8988T (cell line): Measurements from ENCODE around the gene CCDC149.

Experiments
- DNase-seq: peaks from one replicate; pipeline ENCODE4 v3.0.0; 2011

The CCDC149 gene

DNA sequence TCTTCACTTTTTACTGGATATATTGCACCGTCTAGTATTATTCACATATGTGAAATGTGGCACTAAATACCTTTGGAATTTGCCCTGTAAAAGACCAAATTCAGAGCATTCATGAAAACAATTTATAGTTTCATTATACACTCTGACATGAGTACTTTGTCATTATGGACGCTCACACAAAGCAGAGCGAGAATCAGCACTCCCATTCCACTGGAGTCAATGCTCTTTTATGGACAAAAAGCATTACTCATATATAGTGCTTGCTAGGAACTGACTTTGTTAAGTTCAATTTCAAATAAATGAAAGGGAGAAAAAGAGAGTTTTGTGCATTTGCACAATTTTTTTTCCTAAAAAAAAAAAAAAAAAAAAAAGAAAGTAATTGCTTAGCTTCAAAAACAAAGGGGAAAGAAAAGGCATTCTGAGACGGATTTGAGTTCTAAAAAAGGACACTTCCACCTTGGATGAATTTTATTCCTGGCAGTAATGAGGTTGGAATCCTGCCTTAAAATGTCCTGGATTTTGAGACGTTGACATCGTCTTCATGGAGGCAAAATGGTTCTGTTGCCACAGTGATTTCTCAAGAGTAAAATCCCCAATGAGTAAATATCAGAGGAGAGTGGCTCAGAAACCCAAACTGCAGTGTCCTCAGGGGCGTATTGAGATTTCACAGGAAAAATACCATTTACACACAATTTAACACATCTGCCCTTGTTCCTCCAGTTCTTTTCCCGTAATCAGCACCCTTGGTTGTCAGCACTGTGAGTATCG lies 34.8 kb downstream of the CCDC149 start:
- no peak for DNase-seq

DNA sequence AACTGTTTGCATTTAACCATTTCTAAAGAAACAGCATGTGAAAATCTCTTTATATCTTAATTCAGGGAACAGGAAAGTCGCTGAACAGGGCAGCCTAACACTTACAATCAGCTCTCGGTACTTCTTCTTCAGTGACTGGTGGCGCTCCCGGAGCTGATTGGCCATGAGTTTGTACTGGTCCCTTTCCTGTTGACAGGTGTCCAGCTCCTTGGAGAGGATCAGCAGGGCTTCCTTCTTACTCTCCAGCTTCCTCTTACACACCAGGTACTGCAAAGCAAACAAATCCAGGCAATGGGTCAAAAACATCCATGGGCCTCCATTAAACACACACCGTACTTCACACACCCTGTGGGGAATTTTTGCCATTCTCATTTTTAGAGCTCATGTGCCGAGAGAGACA lies 36.4 kb downstream of the CCDC149 start:
- DNase-seq = no peak

DNA sequence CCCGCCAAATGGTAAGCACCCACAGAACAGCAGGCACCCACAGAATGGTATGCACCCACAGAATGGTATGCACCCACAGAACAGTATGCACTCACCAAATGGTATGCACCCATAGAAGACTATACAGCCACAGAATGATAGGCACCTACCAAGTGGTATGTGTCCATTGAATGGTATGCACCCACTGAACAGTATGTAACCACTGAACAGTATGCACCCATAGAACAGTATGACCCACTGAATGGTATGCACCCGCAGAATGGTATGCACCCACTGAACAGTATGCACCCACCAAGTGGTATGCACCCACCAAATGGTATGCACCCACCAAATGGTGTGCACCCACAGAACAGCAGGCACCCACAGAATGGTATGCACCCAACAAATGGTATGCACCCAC lies 40.1 kb downstream of the CCDC149 start:
- DNase-seq = no peak

DNA sequence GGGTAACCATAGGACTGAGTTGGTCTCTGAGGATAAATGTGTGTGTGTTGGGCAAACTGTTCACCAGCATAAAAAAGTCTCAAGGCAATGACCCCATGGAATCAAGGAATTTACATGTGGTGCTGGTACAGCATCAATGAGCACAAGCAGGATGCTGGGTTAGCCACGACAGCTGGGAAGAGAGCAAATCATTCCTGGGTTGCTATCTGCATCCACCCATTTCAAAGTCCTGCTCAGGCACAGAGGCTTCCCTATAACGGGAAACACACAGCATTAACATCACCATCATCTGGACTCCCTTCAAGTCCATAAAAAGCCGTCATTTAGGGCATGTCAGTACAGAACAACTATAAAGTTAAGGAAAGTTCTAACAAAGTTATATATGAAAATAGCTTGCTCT lies 41.6 kb downstream of the CCDC149 start:
- no peak for DNase-seq

DNA sequence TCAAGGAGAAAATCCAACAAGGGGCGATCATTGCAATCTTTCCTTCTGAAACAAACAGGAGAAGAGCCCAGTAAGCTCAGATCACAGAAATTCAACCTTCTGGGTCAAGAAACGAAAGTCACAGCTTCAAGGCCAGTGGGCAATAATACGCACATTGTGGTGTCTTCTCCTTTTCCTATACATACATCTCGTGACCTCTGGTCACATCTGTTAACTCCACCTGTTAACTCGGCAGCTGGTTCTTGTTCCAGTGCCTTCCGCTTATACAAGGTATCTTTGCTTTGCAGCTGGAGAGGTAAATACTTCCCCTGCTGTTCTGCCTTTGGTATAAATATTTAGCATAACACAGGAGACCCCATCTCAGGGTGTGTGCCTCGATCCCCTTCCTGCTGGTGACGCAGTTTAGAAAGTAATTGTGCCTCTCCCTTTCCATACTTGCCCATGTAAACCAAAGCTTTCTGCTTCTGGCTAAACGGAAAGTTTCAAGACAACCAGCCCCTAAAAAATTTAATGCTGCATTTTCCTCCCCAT lies 45.0 kb downstream of the CCDC149 start:
- DNase-seq = no peak

DNA sequence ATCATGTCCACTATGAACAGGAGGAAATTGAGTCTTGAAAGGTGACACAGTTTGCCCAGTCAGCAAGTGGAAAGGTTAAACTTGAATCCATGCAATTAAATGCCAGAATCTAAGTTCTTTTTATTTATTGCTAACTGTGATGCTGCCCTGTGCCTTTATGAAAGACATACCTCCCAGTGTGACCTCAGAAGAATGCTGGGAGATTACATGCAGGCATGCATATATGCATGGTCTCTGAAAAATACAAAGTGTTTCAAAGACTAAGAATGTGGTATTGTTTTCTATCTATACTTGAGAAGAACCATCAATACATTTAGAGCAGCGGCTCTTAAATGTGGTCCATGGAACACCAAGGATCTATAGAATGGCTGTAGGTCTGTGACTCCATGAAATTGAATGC lies 45.6 kb downstream of the CCDC149 start:
- DNase-seq = no peak

DNA sequence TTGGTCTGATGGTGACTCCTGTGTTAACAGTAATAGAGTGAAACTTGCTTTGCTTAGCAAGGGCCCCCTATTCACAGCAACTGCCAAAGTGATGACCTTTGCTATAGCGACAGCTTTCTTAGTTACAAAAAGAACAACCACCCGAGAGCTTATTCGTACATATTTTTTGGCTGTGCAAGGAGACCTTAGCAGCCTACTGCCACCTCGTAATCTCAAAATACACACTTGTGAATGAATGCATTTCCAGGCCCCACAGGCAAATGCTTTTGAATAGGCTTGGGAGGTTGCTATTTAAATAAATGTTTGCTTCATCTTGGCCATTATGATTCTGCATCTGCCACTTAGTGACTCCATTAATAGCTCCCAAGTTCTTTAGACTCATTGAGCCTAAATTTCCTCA lies 47.4 kb downstream of the CCDC149 start:
- no peak for DNase-seq

DNA sequence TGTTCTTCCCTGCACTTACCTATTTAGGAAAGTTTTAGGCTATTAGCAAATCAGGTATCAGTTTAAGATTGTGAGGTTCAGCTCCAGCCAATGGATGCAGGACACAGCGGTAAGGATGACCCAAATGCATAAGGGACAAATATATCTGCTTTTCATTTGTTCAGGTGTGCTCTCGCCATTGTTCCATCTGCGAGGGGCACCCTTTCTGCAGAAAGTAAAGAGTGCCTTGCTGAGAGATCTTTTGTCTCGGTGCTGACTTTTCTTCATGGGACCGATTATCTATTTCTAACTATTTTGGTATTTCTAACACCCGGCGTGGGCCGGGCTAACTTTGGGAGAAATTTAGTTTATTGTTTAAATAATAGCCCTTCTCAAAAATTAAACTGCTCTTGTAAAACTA lies 49.0 kb downstream of the CCDC149 start:
- no peak for DNase-seq

DNA sequence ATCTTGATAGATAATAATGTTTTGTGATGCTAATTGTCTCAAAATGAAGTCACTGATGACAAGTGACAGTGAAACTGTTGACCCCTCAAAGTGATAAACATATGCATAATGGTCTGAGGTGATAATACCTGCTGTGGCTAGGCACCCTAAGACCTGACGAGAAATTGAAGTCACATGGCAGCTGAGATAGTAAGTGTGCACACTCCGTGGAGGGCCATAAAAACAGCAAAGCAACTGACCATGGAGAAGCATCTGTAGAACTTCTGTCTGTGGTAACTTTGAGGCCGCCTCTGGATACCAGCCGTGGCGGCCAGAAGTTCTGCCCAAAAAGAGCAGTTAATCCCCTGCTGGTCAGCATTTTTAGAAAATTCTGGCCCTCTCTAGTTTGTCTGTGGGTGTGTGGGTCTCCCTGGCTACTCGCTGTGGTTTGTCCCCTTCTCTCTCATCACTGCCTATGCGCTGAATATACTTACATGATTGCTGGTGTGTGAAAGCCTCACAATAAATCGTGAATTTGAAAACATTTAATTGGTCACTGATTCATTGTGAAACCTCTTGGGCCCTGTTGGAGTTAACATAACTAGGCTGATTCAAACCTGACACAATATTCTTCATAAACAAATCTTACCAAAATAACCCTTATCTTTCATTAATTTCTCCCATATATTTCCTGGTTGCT lies 50.6 kb downstream of the CCDC149 start:
- no peak for DNase-seq

DNA sequence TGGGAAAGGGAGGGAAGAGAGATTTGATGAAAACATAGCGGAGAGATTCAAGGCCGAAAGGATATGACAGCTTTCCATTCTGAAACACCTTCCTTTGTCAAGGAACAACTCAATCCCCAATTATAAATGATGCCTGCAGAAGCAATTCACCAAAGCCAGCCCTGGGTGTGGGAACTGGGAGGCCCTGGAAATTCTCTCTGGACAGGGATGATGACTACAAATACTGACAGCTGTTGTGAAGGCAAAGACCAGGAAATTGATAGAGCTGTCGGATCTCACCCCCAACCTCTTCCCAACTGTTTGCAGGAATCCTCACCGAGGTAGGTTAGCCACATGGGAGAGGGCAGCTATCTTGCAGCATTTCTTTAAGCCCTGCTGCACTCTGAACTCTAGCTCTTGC lies 54.3 kb downstream of the CCDC149 start:
- DNase-seq = no peak

DNA sequence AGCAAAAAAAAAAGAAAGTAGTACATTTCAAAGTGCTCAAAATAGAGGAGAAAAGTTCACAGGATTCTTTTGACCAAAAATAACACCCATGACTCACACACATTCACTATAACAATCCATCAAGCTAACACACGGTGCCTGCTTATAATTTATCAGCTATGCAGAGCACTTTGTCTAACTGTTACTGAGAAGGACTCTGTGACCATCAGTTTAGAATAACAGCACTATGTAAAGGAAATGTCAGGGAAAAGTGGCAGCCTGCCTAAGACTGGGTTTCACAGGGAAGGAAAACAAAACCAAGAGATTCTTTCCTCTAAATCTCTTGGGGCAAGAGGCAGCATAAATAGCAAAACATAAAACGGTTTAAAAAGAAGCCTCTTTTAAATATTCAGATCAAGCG lies 54.8 kb downstream of the CCDC149 start:
- DNase-seq = no peak

DNA sequence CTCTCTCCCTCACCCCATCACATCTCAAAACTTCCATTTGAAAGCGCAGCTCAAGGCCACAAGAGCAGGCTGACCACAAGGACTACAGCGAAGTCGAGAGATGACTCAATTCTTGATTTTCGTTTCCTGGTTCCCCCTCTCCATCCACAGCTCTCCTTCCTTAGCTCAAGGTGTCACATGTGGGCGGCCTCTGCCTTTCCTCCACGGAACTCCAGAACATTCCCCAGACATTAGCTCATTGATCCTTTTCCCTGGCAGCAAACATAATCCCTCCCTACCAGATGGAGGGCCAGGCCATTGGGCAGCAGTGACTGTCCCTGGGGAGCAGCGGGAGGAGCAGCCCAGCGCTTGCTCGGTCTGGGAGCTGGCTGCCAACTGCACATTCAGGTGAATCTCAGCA lies 56.3 kb downstream of the CCDC149 start:
- no peak for DNase-seq

DNA sequence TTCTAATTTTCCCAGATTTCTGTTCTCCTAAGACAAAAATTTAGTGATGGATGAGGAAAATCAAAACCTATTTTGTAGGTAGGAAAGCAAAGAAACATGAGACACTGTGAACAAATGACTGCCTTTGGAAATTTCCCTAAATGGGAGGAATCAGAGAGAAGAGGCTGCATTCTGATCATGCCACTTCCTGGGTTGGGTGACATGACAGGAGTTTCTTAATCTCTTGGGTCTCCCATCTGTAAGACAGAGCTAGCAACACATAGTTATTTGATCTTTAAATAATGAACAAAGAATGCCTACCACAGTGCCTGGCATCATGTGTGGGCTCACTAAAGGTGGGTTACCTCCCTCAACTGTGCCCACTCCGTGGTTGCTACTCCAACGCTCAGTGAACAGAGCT lies 57.1 kb downstream of the CCDC149 start:
- no peak for DNase-seq

DNA sequence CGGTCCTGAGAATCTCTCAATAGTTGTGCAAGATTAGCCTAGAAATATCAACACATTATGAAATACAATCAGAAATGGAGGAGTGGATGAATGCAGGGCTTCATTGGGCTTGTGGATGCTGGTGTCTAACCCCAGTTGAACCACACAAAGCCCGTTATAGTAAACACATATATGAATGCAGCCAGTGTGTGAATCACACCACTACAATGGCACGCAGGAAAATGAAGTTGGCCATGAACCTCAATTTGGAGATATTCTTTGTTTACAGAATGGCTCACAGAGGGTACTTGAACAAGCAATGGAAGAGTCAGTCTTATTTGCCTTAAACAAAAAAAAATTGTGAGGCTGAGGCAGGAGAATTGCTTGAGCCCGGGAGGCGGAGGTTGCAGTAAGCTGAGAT lies 59.7 kb downstream of the CCDC149 start:
- no peak for DNase-seq

DNA sequence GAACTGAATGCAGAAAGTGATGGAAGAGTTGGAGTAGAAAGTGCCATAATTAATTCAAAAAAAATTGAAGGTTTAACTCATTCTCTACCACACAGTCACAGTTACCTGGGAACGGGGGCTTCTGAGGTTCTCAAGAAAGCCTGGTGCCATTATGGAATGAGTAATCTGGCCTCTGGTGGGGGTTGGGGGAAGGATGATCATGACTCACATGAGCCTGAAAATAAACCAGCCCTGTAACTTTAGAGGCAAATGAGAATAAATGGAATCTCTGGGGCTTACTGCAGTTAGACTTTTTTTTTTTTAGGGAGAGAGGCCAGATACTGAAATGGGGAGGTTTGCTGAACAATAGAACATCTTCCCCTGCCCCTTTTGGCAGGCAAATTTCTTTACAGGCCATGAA lies 62.2 kb downstream of the CCDC149 start:
- no peak for DNase-seq

DNA sequence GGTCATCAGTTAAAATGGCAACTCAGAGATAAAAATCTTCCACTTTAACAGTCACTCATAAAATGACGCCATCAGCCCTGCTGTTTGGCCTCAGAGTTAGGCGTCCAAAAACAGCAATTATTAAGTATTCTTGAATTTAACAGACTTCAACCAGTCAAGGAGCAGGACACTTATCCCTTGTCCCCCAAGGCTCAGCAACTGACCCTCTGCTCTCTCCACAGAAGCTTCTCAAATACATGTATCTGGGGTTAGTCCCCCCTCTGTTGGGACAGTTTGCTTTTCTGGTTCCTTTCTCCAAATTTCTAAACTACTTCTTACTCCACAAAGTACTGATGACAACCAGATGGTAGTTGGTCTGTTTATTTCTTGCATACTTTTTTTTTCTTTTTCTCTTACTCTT lies 63.1 kb downstream of the CCDC149 start:
- no peak for DNase-seq

DNA sequence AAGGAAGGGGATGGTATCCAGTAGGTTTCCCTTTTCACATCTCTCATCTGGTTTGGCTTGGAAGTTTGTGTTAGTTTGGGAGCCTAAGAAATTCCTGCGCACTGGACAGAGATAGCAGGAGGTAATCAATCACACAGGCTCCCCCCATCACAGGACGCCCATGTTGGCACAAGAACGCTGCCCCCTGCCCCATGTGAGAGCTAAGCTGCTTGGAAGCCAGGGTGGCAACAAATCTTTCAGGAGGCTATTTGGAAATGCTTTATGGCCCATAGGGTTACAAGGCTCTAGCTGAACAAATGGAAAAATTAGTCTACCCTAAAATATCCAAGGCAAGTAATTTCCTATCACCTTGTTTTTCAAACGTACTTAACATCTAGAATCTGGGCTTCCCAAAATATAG lies 63.5 kb downstream of the CCDC149 start:
- DNase-seq = no peak

DNA sequence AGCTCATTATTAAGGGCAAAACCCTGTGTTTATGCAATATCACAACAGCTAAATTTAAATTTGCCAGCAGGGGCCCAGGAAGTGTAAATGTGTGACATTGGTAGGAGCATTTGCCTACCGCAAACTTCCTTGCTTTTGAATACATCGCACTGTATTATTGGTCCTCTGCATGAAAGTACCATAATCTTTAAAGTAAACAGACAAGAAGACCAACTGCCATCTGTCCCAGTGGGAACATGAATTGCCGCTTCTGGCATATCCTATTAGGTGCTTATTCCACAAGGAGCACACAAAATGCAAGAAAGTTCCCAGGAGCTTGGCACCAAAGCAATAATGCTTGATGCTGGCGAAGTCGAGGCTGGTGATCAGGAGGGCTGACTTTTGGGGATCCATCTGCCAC lies 66.1 kb downstream of the CCDC149 start:
- no peak for DNase-seq

DNA sequence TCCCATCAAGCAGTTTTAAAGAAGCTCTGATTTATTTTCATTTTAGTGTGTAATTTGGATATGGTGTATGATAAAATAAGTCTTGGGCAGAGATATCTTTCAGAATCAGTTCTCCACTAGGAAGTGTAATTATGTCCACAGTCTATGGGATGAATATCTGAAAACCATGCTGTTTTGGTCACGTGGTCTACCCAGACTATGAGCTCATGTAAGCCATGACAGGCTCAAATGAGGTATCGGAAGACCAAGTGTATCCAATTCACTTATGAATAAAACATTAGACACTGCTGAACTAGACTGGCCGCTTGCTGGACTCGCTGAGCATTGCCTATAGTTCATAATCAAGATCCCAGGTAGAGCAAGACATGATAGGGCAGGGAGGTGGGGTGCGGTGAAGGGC lies 66.9 kb downstream of the CCDC149 start:
- DNase-seq = no peak

DNA sequence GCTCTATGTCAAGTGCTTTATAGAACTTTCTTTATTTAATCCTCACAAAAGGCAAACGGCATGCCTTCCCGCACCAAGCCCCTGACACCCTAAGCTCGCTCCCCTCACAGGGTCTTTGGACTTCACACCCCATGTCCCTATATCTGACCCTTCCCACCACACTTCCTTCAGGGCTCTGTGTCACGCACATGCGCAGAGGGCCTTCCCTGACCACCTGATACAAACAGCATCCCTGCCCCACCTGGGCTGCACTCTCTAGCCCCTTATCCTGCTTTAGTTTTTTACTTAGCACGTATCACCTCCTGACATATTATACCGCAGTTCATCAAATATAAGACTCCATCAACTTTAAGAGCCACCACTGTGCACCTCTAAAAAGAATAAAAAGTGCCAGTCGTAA lies 67.7 kb downstream of the CCDC149 start:
- no peak for DNase-seq

DNA sequence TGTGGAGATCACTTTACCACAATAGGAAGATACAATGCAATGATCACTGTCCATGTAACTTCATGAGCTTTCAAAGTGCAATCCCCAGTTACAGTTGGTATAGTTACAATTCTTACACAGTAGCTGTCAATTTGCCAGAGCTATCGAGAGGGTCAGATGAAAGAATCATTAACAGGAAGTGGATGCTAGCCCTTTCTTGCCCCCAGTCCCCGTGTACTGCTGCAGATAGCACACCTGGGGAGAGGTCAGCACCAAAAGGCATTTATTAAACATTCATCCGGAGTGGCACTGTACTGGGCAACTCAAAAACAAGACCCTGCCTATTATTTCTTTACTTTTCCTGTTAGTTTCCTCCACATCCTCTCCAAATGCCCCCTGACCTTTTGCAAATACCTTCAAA lies 69.7 kb downstream of the CCDC149 start:
- DNase-seq = no peak

DNA sequence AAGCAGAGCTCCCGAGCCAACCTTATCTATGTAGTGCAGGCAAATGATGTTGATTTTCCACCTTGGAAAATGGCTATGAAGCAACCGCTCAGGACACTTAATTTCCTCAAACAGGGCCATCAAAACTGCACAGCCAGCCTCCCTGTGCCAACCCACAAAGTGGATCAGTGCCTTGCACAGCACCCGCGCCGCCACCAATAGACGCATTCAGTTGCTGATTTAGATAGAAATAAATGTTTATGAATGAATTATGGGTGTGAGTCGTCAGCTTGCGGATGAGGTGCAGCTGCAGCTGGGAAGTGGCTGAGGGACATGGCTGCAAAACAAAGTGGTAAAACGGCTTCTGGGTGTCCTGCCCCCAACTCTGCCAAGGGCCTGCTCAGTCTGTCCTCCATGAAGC lies 70.5 kb downstream of the CCDC149 start:
- DNase-seq = no peak

DNA sequence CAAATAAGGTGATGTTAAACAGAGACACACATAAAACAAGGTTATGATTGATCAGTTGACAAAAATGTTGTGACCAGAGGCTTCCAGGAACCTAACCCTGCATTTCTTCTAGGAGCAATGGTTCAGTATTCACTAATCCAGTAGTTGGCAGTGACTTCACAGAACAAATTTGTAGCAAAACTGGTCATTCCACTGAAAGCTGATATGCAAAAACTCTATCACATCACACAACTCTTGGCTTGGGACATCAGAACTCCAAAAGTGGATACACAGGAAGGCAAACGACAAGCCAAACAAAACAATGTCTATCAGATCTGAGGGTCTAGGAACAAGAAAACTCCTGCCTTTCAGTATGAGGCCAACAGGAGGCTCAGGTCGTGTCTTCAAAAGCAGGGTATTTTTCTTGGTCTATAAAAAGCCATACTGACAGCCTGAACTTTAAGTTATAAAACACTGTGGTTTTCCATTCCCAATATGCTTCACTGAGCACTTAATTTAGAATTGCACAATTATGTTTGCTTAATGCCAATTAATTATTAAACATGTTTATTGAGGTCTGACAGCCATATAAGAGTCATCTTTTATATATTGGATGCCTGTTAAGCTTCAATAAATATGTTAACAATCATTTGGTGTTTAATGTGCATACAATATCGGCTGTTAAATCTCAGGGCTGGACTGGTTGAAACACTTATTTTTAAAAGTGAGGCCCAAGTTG lies 71.9 kb downstream of the CCDC149 start:
- no peak for DNase-seq

DNA sequence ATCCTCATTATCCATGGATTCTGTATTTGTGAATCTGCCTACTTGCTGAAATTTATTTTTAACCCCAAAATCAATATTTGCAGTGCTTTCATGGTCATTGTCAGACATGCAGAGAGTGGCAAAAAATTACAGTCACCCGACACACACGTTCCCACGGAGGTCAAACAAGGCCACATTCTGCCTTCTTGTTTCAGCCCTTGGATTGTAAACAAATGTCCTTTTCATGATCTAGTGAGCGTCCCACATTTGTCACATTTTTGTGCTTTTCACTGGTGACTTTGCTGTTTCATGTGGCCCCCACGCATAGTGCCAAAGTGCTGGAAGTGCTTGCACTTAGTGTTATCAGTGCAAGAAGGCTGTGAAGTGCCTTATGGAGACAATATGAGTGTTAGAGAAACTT lies 72.5 kb downstream of the CCDC149 start:
- no peak for DNase-seq
